Measurements from ENCODE around the gene DGUOK.

GRCh38 chr2:73901143-73901542 is 25.5 kb upstream of the DGUOK start:
- TF ChIP-seq, protein P1, sequence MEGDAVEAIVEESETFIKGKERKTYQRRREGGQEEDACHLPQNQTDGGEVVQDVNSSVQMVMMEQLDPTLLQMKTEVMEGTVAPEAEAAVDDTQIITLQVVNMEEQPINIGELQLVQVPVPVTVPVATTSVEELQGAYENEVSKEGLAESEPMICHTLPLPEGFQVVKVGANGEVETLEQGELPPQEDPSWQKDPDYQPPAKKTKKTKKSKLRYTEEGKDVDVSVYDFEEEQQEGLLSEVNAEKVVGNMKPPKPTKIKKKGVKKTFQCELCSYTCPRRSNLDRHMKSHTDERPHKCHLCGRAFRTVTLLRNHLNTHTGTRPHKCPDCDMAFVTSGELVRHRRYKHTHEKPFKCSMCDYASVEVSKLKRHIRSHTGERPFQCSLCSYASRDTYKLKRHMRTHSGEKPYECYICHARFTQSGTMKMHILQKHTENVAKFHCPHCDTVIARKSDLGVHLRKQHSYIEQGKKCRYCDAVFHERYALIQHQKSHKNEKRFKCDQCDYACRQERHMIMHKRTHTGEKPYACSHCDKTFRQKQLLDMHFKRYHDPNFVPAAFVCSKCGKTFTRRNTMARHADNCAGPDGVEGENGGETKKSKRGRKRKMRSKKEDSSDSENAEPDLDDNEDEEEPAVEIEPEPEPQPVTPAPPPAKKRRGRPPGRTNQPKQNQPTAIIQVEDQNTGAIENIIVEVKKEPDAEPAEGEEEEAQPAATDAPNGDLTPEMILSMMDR (IDR thresholded peaks at IDR 0.05), result no peak
- no peak for TF ChIP-seq POLR2AphosphoS5 (IDR thresholded peaks at IDR 0.05)
